SKM-1 treated with dmso at 0.1 percent for 144 hours (cell line): Measurements from ENCODE around the gene TBL3.

Experiments used
- DNase-seq: peaks from one replicate; lab custom pipeline; 2025; ENCODE audit not compliant: unreplicated experiment; lab: John Stamatoyannopoulos, UW

TBL3 gene

GRCh38 chr16:2013527-2013926 lies 41.7 kb downstream of the TBL3 start:
- DNase-seq = no peak

DNA sequence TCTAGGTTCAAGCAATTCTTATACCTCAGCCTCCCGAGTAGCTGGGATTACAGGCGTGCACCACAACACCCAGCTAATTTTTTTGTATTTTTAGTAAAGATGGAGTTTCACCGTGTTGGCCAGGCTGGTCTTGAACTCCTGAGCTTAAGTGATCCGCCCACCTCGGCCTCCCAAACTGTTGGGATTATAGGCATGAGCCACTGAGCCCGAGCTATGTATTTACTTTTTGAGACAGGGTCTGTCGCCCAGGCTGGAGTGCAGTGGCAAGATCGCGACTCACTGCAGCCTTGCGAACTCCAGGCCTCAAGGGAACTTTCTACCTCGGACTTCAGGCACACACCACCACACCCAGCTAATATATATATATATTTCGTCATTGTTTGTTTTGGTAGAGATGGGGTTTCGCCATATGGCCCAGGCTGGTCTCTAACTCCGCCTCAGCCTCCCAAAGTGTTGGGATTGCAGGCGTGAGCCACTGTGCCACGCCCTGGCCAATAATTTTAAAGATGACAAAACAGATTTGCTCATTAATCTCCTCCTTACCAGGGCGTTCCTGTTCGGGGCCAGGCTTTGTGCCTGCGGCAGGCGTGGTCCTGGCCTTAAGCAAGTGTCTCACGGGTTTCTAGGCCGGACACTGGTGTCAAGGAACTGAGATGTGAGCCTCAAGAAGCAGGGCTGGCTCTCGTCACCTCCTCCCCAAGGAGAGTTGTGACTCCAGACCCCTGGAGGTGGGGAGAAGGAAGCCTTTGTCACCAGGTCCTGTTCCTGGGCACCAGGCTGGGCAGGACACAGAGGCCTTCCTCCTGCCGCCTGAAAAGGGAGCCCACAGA lies 43.5 kb downstream of the TBL3 start:
- peak; percentile 26 for DNase-seq

DNA sequence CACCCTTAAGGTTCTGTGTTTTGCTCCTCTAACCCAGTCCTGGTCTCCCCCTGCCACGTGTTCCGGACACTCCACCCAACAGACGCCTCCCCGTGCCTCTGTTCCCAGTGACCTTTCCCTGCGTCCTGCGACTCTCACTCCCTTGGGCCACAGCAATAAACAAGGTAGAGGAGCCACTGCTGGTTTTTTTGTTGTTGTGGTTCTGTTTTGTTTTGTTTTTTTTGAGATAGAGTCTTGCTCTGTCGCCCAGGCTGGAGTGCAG lies 44.0 kb downstream of the TBL3 start:
- no peak for DNase-seq

DNA sequence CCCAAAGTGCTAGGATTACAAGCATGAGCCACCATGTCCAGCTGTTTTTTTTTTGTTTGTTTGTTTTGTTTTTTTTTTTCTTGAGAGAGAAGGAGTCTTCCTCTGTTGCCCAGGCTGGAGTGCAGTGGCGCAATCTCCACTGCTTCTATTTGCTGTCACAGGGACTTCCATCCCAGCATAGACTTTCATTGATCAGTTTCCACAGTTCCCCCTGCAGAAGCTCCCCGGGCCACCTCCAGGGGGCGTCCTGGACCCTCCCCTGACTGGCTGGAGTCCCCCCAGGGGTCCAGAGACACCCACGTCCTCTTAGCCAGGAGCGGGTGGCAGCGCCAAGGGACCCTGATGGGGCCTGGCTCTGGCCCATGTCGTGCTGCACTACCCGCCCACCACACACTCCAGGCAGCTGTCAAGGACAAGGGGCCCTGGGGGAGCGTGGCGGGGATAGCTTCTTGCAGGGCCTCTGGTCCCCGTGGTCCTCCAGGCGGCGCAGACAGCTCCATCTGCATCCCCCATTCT lies 44.6 kb downstream of the TBL3 start:
- peak; percentile 2 for DNase-seq

- no peak for DNase-seq
Measured at GRCh38 chr16:2019518-2019920, 47.7 kb downstream of the TBL3 start, which contains the start of gene NPW. NPW (plus strand) TSS chr16:2019785.

DNA sequence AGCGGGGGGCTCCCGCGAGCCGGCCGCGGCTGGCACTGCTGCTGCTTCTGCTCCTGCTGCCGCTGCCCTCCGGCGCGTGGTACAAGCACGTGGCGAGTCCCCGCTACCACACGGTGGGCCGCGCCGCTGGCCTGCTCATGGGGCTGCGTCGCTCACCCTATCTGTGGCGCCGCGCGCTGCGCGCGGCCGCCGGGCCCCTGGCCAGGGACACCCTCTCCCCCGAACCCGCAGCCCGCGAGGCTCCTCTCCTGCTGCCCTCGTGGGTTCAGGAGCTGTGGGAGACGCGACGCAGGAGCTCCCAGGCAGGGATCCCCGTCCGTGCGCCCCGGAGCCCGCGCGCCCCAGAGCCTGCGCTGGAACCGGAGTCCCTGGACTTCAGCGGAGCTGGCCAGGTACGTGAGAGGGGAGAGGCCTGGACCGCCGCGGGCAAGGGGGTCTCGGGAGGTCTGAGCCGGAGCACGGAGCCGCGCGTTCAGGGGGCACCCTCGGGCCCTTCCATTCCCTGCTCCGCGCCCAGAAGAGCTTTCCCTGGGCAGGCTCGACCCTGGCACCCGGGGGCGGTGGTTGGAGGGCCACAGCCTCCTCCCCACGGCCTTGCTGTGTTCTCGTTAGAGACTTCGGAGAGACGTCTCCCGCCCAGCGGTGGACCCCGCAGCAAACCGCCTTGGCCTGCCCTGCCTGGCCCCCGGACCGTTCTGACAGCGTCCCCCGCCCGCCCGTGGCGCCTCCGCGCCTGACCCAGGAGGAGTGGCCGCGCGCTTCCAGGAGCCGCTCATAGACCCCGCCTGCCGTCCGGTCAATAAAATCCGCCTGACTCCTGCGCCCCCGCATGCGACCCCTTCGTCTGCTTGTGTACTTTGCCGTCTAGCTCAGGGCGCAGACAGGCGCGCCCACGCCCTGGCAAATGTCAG lies 48.3 kb downstream of the TBL3 start:
- peak; percentile 19 for DNase-seq

- DNase-seq = peak; percentile 19
Measured at GRCh38 chr16:2022723-2023091, 50.9 kb downstream of the TBL3 start.

- DNase-seq = peak; percentile 69
Measured at GRCh38 chr16:2023092-2024031, 51.5 kb downstream of the TBL3 start.

GRCh38 chr16:2024032-2024420 lies 52.2 kb downstream of the TBL3 start:
- DNase-seq = no peak

DNA sequence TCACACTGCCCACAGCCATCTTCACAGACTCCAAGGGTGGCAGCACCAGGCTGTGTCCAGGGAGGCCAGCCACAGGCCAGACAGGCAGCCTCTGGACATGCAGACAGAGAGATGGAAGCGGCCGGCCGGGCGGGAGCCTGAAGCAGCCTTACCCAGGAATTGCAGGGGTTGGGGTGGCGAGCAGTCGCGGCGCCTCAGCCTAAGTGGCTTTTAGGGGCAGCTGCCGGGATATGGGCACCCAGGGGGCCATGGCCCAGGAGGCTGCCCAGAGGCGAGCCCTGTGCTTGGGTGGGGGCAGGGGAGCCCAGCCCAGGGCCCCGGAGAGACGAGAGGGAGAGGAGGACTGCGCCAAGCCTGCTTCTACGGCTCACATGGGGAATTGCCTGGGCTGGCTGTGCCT lies 53.4 kb downstream of the TBL3 start:
- no peak for DNase-seq

GRCh38 chr16:2025878-2026460 lies 54.1 kb downstream of the TBL3 start:
- no peak for DNase-seq

GRCh38 chr16:2026461-2027023 lies 54.7 kb downstream of the TBL3 start, which contains the start of gene NHERF2:
NHERF2 (plus strand) TSS chr16:2026902; CDS start chr16:2027006, 104 bp downstream.
- DNase-seq = no peak

DNA sequence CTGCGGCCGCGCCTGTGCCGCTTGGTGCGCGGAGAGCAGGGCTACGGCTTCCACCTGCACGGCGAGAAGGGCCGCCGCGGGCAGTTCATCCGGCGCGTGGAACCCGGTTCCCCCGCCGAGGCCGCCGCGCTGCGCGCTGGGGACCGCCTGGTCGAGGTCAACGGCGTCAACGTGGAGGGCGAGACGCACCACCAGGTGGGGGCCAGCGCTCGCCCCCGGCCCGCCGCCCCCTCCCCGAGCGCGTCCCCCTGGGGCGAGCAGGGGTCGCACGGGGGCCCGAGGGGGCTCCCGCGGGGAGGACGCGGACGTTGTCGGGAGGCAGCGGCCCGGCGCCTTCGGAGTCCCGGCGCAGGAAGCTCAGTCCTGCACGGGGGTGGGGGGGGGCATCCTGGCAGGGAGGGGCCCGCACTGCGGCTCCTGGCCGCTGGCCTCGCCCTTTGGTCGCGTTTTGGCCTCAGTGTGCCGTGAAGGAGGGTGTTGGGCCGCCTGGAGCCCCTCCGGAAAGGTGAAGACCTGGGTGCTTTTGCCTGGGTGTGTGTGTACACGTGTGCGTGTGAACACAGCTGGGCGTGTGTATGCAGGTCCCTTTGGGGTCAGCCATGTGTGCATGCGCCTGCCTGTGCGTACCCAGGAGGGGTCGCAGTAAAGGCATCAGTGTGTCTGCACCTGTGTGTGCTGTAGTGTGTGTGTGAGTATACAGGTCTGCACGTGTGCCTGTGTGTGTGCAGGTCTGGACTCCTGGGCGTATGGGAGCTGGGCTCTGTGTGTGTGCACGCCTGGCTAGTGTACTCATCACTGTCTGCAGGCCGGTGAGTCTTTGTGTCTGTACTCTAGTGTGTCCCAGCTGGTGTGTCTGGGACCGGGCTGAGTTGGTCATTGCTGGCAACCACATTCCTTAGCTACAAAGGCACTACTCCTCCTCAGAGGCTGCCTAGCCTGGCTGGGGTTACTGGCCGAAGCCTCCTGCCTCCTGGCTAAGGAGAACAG lies 55.5 kb downstream of the TBL3 start:
- no peak for DNase-seq

DNA sequence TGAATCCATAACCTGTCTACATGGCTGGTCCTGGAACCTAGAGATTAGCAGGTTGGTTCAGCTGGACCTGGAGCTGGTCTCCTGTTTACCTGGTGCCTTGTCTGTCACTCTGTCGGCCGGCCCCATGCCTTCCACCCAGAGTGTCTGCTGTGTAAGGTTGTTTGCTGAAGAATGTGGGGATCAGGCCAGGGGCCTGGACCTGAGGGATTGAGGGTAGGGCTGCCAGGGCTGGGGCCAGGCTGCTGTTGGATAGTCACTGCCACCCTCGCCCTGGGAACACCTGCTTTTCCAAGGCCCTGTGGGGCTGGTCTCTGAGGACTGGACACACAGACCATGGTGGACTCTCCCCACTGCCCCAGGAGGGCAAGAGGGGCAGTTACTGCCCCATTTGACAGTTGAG lies 56.3 kb downstream of the TBL3 start:
- no peak for DNase-seq

DNA sequence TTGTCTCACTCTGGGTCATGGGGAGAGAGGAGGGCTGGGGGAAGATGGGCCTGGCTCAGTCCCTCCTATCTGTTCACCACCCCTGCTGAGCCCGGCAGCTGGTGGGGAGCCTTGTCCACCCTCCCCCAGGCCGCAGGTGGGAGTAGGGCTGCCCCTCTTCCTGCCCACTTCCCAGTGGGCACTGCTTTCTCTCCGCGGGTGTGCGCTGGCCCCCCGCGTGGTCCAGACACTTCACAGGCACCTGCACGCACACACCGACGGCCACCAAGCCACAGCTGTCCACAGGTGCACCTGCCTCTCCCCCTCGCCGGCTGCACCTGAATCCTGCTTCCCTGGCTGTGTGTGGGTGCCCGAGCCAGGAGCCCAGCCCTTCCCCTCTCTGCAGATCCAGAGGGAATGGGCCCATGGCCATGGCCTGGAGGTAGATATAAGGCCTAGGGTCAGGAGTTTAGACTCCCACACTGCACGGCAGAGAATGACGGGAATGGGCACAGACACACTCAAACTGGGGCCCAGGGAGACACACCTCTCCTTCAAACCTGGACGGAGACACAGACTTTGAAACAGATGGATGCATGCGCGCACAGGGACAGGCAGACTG lies 56.9 kb downstream of the TBL3 start:
- DNase-seq = no peak

- no peak for DNase-seq
Measured at GRCh38 chr16:2029350-2029749, 57.5 kb downstream of the TBL3 start.

- no peak for DNase-seq
Measured at GRCh38 chr16:2030036-2030435, 58.2 kb downstream of the TBL3 start.

DNA sequence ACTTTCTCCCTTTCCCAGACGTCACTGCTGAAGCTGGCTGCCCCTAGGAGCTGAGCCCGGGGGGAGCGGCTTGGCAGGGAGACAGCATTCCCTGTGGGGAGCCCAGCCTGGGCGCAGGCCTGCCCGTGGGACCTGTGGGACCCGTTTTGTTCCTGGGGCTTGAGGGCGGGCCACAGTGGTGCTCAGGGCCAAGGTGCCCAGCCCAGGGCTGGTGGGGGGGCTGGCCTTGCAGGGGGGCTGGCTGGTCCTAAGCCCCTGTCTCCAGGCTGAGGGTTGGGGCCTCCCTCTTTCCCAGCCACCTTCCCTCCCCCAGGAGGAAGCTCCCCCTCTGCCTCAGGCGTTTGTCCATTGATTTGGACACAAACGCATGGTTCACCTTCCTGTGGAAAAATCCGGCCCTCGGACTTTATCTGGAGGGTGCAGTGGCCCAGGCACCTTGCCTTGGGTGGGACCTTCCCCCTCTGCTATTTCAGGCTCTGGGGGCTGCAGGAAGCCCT lies 59.3 kb downstream of the TBL3 start:
- no peak for DNase-seq
